ENCODE data around the gene GRID2.

GRID2 gene

GRCh38 chr4:93771640-93772411 lies 1468.1 kb downstream of the GRID2 start:
- no peak for DNase-seq

- no peak for DNase-seq
Observed at GRCh38 chr4:93772858-93773257, 1469.1 kb downstream of the GRID2 start.

- DNase-seq: no peak
Observed at GRCh38 chr4:93775551-93775950, 1471.8 kb downstream of the GRID2 start.

GRCh38 chr4:93776386-93777080 lies 1472.8 kb downstream of the GRID2 start:
- DNase-seq: no peak

GRCh38 chr4:93777081-93777460 lies 1473.3 kb downstream of the GRID2 start:
- no peak for DNase-seq

- no peak for DNase-seq
Observed at GRCh38 chr4:93779228-93779627, 1475.5 kb downstream of the GRID2 start.

- no peak for DNase-seq
Observed at GRCh38 chr4:93780080-93780479, 1476.3 kb downstream of the GRID2 start.

GRCh38 chr4:93781198-93781597 lies 1477.4 kb downstream of the GRID2 start:
- no peak for DNase-seq

- DNase-seq: no peak
Observed at GRCh38 chr4:93786149-93786548, 1482.4 kb downstream of the GRID2 start.

GRCh38 chr4:93788712-93789111 lies 1484.9 kb downstream of the GRID2 start:
- peak in 1 of 2 donors; percentile 8 for DNase-seq

GRCh38 chr4:93791570-93792195 lies 1487.9 kb downstream of the GRID2 start:
- DNase-seq: peak; percentile 69

- DNase-seq: no peak
Observed at GRCh38 chr4:93802045-93802444, 1498.3 kb downstream of the GRID2 start.

GRCh38 chr4:93809773-93810172 lies 1506.0 kb downstream of the GRID2 start:
- DNase-seq: no peak

- DNase-seq: no peak
Observed at GRCh38 chr4:93810340-93810992, 1506.7 kb downstream of the GRID2 start.

GRCh38 chr4:93813092-93813491 lies 1509.3 kb downstream of the GRID2 start:
- no peak for DNase-seq

GRCh38 chr4:93814141-93814540 lies 1510.4 kb downstream of the GRID2 start:
- DNase-seq: no peak

- DNase-seq: peak; percentile 91
Observed at GRCh38 chr4:93814722-93815121, 1511.0 kb downstream of the GRID2 start.

Measured in inflammatory macrophage (primary cell).